ENCODE measurements around the gene MAP7. TPM values are rescaled to one million over a fixed set of nuclear protein-coding genes. Genes with fewer than 3 reads are reported as not detected.

The MAP7 gene
- total and polyA plus RNA-seq, 9 of the 15 experiments (the other 6 are each of a cell fraction or from before 2014, with no cell fraction given): 0.76 to 7.7 (median 3.9) TPM

GRCh38 chr6:136568129-136568528 is 17.9 kb upstream of the MAP7 start:
- H3K27ac ChIP-seq (ENCODE audit: extremely low read depth, low read depth, low read length): no peak overlapping the region
- no peaks in the 10 kb centered on the region for H4K20me1 ChIP-seq (replicated peaks; ENCODE audit: control insufficient read depth, insufficient read depth, low read length)
- CTCF ChIA-PET (ENCODE audit: low intra/inter-chr PET ratio): no interaction called here
- POLR2A ChIA-PET: no interaction called here
- peaks cover 15% of the 10 kb centered on the region; the same call in 2 of the 3 replicates for H3K36me3 ChIP-seq (ENCODE audit: control insufficient read depth, insufficient read depth, low read length)
- H3K9ac ChIP-seq (ENCODE audit: insufficient read depth in 1 of 2, low read depth in 2 of 2, low read length in 2 of 2): no peak overlapping the region
- no TSS peak for BruUV-seq (replicated peaks)
- H3K9me1 ChIP-seq (ENCODE audit: control insufficient read depth, insufficient read depth, low read length): no peaks in the 10 kb centered on the region
- FAIRE-seq (no peak), DNase-seq (ENCODE audit: extremely low read depth in 1 of 4, low spot score in 3 of 4) (no peak), ATAC-seq (no peak)
- H3K4me1 ChIP-seq (replicated peaks in 1 of 2; ENCODE audit: control insufficient read depth in 2 of 2, insufficient read depth in 2 of 2, low read length in 2 of 2): peaks cover 0 to 35% of the 10 kb centered on the region in 2 experiments; a peak in 4 of 5 replicates
- no peaks in the 10 kb centered on the region for H3K79me2 ChIP-seq (ENCODE audit: control insufficient read depth, insufficient read depth, low read length)
- H2AFZ ChIP-seq (ENCODE audit: low read depth, low read length): no peak overlapping the region
- H3K4me2 ChIP-seq (ENCODE audit: insufficient read depth, low read length): no peak overlapping the region
- H3K27me3 ChIP-seq (ENCODE audit: control insufficient read depth in 2 of 2, insufficient read depth in 2 of 2, low read length in 2 of 2): no peaks in the 10 kb centered on the region
- WGBS (ENCODE audit: insufficient coverage, low coverage, missing lambda C conversion rate): 49% methylated on average over 3 of the region's 3 CpGs
- in situ Hi-C loops (cut with MboI): no loop called here
- TF ChIP-seq ZFX (CRISPR knock-in tag; IDR thresholded peaks at IDR 0.05): no peak
- intact Hi-C loops (cut with micrococcal nuclease): no loop called here
- no peak overlapping the region for H3K4me3 ChIP-seq
- peaks cover 5% of the 10 kb centered on the region for H3K9me3 ChIP-seq (replicated peaks; ENCODE audit: control insufficient read depth, insufficient read depth, low read depth, low read length)

- ChIA-PET POLR2A (interaction anchor here (0.9 kb wide), 1 partner anchor 12 kb away, joined by 3 read pairs; no protein-coding TSS in a partner anchor), CTCF (ENCODE audit: low intra/inter-chr PET ratio) (no interaction called here)
- Histone ChIP-seq H4K20me1 (replicated peaks; ENCODE audit: control insufficient read depth, insufficient read depth, low read length) (no peaks in the 10 kb centered on the region), H3K9me1 (ENCODE audit: control insufficient read depth, insufficient read depth, low read length) (no peaks in the 10 kb centered on the region), H3K27me3 (ENCODE audit: control insufficient read depth in 2 of 2, insufficient read depth in 2 of 2, low read length in 2 of 2) (no peaks in the 10 kb centered on the region), H2AFZ (ENCODE audit: low read depth, low read length) (no peak overlapping the region), H3K79me2 (ENCODE audit: control insufficient read depth, insufficient read depth, low read length) (no peaks in the 10 kb centered on the region), H3K4me1 (replicated peaks in 1 of 2; ENCODE audit: control insufficient read depth in 2 of 2, insufficient read depth in 2 of 2, low read length in 2 of 2) (peaks cover 0 to 36% of the 10 kb centered on the region in 2 experiments; a peak in 4 of 5 replicates), H3K4me3 (no peak overlapping the region), H3K36me3 (ENCODE audit: control insufficient read depth, insufficient read depth, low read length) (peaks cover 15% of the 10 kb centered on the region; the same call in 2 of the 3 replicates), H3K4me2 (ENCODE audit: insufficient read depth, low read length) (no peak overlapping the region), H3K9ac (ENCODE audit: insufficient read depth in 1 of 2, low read depth in 2 of 2, low read length in 2 of 2) (no peak overlapping the region), H3K27ac (ENCODE audit: extremely low read depth, low read depth, low read length) (peak overlapping the region; percentile 53; the same call in 1 of the 3 replicates), H3K9me3 (replicated peaks; ENCODE audit: control insufficient read depth, insufficient read depth, low read depth, low read length) (peaks cover 5% of the 10 kb centered on the region)
- in situ Hi-C loops (cut with MboI): no loop called here
- ATAC-seq: no peak; the same call in 2 of the 3 replicates
- FAIRE-seq: peak; percentile 6
- no peak for DNase-seq (ENCODE audit: extremely low read depth in 1 of 4, low spot score in 3 of 4)
- intact Hi-C loops (cut with micrococcal nuclease): no loop called here
- WGBS (ENCODE audit: insufficient coverage, low coverage, missing lambda C conversion rate): 59% methylated on average over 4 of the region's 4 CpGs
- no TSS peak for BruUV-seq (replicated peaks)
- TF ChIP-seq, protein P1, sequence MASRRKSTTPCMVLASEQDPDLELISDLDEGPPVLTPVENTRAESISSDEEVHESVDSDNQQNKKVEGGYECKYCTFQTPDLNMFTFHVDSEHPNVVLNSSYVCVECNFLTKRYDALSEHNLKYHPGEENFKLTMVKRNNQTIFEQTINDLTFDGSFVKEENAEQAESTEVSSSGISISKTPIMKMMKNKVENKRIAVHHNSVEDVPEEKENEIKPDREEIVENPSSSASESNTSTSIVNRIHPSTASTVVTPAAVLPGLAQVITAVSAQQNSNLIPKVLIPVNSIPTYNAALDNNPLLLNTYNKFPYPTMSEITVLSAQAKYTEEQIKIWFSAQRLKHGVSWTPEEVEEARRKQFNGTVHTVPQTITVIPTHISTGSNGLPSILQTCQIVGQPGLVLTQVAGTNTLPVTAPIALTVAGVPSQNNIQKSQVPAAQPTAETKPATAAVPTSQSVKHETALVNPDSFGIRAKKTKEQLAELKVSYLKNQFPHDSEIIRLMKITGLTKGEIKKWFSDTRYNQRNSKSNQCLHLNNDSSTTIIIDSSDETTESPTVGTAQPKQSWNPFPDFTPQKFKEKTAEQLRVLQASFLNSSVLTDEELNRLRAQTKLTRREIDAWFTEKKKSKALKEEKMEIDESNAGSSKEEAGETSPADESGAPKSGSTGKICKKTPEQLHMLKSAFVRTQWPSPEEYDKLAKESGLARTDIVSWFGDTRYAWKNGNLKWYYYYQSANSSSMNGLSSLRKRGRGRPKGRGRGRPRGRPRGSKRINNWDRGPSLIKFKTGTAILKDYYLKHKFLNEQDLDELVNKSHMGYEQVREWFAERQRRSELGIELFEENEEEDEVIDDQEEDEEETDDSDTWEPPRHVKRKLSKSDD (conservative IDR thresholded peaks at IDR 0.05; ENCODE audit: low read length): no peak
- TF ChIP-seq SMAD4 (CRISPR knock-in tag; conservative IDR thresholded peaks at IDR 0.05): 0 out of 2 replicates have a peak, but pooled peaks have one; percentile 15
- TF ChIP-seq, protein P2, sequence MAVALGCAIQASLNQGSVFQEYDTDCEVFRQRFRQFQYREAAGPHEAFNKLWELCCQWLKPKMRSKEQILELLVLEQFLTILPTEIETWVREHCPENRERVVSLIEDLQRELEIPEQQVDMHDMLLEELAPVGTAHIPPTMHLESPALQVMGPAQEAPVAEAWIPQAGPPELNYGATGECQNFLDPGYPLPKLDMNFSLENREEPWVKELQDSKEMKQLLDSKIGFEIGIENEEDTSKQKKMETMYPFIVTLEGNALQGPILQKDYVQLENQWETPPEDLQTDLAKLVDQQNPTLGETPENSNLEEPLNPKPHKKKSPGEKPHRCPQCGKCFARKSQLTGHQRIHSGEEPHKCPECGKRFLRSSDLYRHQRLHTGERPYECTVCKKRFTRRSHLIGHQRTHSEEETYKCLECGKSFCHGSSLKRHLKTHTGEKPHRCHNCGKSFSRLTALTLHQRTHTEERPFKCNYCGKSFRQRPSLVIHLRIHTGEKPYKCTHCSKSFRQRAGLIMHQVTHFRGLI (CRISPR knock-in tag; IDR thresholded peaks at IDR 0.05): 0 out of 2 replicates have a peak, but pooled peaks have one; percentile 25
These were observed 17.5 kb upstream of the MAP7 start for GRCh38 chr6:136567688-136568087.
